Smooth muscle cell (in vitro differentiated cells): ENCODE data around the gene ANAPC5. TPM values are rescaled to one million over a fixed set of nuclear protein-coding genes. Genes with fewer than 3 reads are reported as not detected.
"Not testable (repeated sequence)": the region's sequence is repeated elsewhere in the genome, so short reads cannot be mapped to it uniquely, and the experiment has no call there.

Experiments
- DNase-seq: peaks from one replicate; lab custom pipeline; 2025; ENCODE audit not compliant: unreplicated experiment; lab: John Stamatoyannopoulos, UW
- H2AFZ ChIP-seq: fragments of 200-600 bp; sonication (generic); 2 replicates; pipeline ENCODE4 v1.6.0; 2016; ENCODE audit warnings: antibody characterized with exemption, low read depth, mild to moderate bottlenecking
- H3F3A ChIP-seq: fragments of 200-600 bp; sonication (generic); 2 replicates; pipeline ENCODE4 v1.6.0; 2017; ENCODE audit warnings: antibody characterized with exemption, low read depth
- H3K27ac ChIP-seq: fragments of 200-600 bp; sonication (generic); 2 replicates; pipeline ENCODE4 v1.5.1; 2016; ENCODE audit warnings: low read depth, mild to moderate bottlenecking
- H3K27me3 ChIP-seq: fragments of 200-600 bp; sonication (generic); 2 replicates; pipeline ENCODE4 v1.6.1; 2016; ENCODE audit warnings: low read depth, mild to moderate bottlenecking
- H3K36me3 ChIP-seq: fragments of 200-600 bp; sonication (generic); 2 replicates; pipeline ENCODE4 v1.5.1; 2016; ENCODE audit warnings: low read depth
- H3K4me1 ChIP-seq: fragments of 200-600 bp; sonication (generic); 2 replicates; pipeline ENCODE4 v1.5.1; 2016; ENCODE audit warnings: low read depth
- H3K4me2 ChIP-seq: fragments of 200-600 bp; sonication (generic); 2 replicates; pipeline ENCODE4 v1.6.0; 2016; ENCODE audit warnings: mild to moderate bottlenecking
- H3K4me3 ChIP-seq: fragments of 200-600 bp; sonication (generic); 2 replicates; pipeline ENCODE4 v1.5.1; 2016; ENCODE audit warnings: mild to moderate bottlenecking
- H3K79me2 ChIP-seq: fragments of 200-600 bp; sonication (generic); 2 replicates; pipeline ENCODE4 v1.6.0; 2016; ENCODE audit warnings: low read depth, mild to moderate bottlenecking
- H3K9ac ChIP-seq: fragments of 200-600 bp; sonication (generic); 2 replicates; pipeline ENCODE4 v1.6.0; 2016; ENCODE audit warnings: low read depth
- H3K9me3 ChIP-seq: fragments of 200-600 bp; sonication (generic); replicated peaks from 2 replicates; pipeline ENCODE4 v1.5.1; 2016; ENCODE audit warnings: low read depth
- H4K20me1 ChIP-seq: fragments of 200-600 bp; sonication (generic); 2 replicates; pipeline ENCODE4 v1.6.0; 2016; ENCODE audit warnings: low read depth
- WGBS: methylation state at CpG from one replicate; pipeline ENCODE4 v1.1.7; 2016; ENCODE audit warnings: low lambda C conversion rate; 5-methylcytosine and 5-hydroxymethylcytosine counted together
- polyA plus RNA-seq: library from polyadenylated mRNA; unstranded; fragments of >200 nt; fragmentation: Nextera tagmentation; extraction: Ambion mirVana; gene quantifications from 2 replicates; pipeline ENCODE4 v1.2.1, GENCODE V29; 2016
- total RNA-seq: library from RNA; depleted of rRNA; stranded (reverse); fragments of >200 nt; gene quantifications from 2 replicates; pipeline ENCODE4 v1.2.3, GENCODE V29; 2014
- TF ChIP-seq, protein P1 (sequence below): fragments of 200-600 bp; sonication (generic); IDR thresholded peaks from 2 replicates; pipeline ENCODE4 v1.5.1; 2017; ENCODE audit warnings: borderline replicate concordance, mild to moderate bottlenecking, antibody characterized with exemption; ENCODE audit not compliant: insufficient read depth, poor library complexity, severe bottlenecking

Gene ANAPC5
- total and polyA plus RNA-seq, 2 experiments from 2014 or later, result 109 to 121 TPM

- Histone ChIP-seq H3K27ac (no peak overlapping the region), H2AFZ (no peak overlapping the region), H3K4me3 (no peak overlapping the region), H3K79me2 (no peaks in the 10 kb centered on the region), H3K4me1 (no peaks in the 10 kb centered on the region), H3K9ac (no peak overlapping the region), H4K20me1 (no peaks in the 10 kb centered on the region), H3K27me3 (no peaks in the 10 kb centered on the region), H3F3A (no peaks in the 10 kb centered on the region), H3K9me3 (no peaks in the 10 kb centered on the region), H3K36me3 (peaks cover 8% of the 10 kb centered on the region), H3K4me2 (no peak overlapping the region)
- WGBS, result 82% methylated on average over 4 of the region's 4 CpGs
- TF ChIP-seq, protein P1, sequence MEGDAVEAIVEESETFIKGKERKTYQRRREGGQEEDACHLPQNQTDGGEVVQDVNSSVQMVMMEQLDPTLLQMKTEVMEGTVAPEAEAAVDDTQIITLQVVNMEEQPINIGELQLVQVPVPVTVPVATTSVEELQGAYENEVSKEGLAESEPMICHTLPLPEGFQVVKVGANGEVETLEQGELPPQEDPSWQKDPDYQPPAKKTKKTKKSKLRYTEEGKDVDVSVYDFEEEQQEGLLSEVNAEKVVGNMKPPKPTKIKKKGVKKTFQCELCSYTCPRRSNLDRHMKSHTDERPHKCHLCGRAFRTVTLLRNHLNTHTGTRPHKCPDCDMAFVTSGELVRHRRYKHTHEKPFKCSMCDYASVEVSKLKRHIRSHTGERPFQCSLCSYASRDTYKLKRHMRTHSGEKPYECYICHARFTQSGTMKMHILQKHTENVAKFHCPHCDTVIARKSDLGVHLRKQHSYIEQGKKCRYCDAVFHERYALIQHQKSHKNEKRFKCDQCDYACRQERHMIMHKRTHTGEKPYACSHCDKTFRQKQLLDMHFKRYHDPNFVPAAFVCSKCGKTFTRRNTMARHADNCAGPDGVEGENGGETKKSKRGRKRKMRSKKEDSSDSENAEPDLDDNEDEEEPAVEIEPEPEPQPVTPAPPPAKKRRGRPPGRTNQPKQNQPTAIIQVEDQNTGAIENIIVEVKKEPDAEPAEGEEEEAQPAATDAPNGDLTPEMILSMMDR, result no peak
- no peak for DNase-seq
Observed at GRCh38 chr12:121304306-121304705, 47.9 kb downstream of the ANAPC5 start.

- no peaks in the 10 kb centered on the region for H4K20me1 ChIP-seq
- no peaks in the 10 kb centered on the region for H3K36me3 ChIP-seq
- H3K4me1 ChIP-seq, result peaks cover 10% of the 10 kb centered on the region
- H2AFZ ChIP-seq, result no peak overlapping the region
- H3K4me2 ChIP-seq, result no peak overlapping the region
- no peaks in the 10 kb centered on the region for H3K79me2 ChIP-seq
- H3K9me3 ChIP-seq, result no peaks in the 10 kb centered on the region
- 92% methylated on average over 4 of the region's 4 CpGs for WGBS
- no peaks in the 10 kb centered on the region for H3F3A ChIP-seq
- TF ChIP-seq, protein P1, result no peak
- H3K27ac ChIP-seq, result no peak overlapping the region
- no peak overlapping the region for H3K9ac ChIP-seq
- DNase-seq, result no peak
- H3K27me3 ChIP-seq, result no peaks in the 10 kb centered on the region
- H3K4me3 ChIP-seq, result no peak overlapping the region
Observed at GRCh38 chr12:121301876-121302275, 50.3 kb downstream of the ANAPC5 start.

GRCh38 chr12:121300083-121300819 is 52.0 kb downstream of the ANAPC5 start:
- Histone ChIP-seq H3K36me3 (no peaks in the 10 kb centered on the region), H3K79me2 (peaks cover 10% of the 10 kb centered on the region), H3K4me3 (no peak overlapping the region), H3K27me3 (no peaks in the 10 kb centered on the region), H3K4me1 (peaks cover 16% of the 10 kb centered on the region), H3K9me3 (no peaks in the 10 kb centered on the region), H4K20me1 (peaks cover 5% of the 10 kb centered on the region), H3F3A (no peaks in the 10 kb centered on the region), H2AFZ (no peak overlapping the region), H3K9ac (no peak overlapping the region), H3K4me2 (no peak overlapping the region), H3K27ac (no peak overlapping the region)
- WGBS, result 93% methylated on average over 4 of the region's 4 CpGs
- TF ChIP-seq, protein P1, result no peak
- DNase-seq, result no peak

DNA sequence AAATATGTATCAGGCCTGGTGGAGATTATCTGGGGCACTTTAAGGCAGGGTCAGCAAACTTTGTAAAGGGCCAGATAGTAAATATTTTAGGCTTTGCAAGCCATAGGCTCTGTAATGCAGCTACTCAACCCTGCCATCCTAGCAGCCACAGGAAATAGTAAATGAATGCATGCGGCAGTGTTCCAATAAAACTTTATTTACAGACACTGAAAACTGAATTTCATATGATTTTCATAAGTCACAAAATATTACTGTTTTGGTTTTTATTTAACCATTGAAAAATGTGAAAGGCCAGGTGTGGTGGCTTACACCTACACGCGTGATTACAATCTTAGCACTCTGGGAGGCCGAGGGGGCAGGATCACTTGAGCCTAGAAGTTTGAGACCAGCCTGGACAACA is 52.5 kb downstream of the ANAPC5 start:
- Histone ChIP-seq H3K4me3 (no peak overlapping the region), H3K4me1 (peaks cover 19% of the 10 kb centered on the region), H3K4me2 (no peak overlapping the region), H2AFZ (no peak overlapping the region), H3K9me3 (no peaks in the 10 kb centered on the region), H3K36me3 (no peaks in the 10 kb centered on the region), H3K27me3 (no peaks in the 10 kb centered on the region), H3K79me2 (peaks cover 16% of the 10 kb centered on the region), H3F3A (no peaks in the 10 kb centered on the region), H3K9ac (no peak overlapping the region), H4K20me1 (peaks cover 11% of the 10 kb centered on the region), H3K27ac (no peak overlapping the region)
- 94% methylated on average over 4 of the region's 4 CpGs for WGBS
- DNase-seq, result no peak
- TF ChIP-seq, protein P1, result no peak

DNA sequence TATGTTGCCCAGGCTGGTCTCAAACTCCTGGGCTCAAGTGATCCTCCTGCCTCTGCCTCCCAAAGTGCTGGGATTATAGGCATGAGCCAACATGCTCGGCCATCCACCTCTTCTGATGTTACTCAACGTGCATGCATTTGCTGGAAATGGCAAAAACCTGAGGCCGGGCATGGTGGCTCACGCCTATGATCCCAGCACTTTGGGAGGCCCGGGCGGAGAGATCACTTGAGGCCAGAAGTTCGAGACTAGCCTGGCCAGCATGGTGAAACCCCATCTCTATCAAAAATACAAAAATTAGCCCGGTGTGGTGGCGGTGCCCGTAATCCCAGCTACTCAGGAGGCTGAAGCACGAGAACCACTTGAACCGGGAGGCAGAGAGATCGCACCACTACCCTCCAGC is 53.8 kb downstream of the ANAPC5 start:
- DNase-seq, H3K4me2 ChIP-seq, H3F3A ChIP-seq, H3K36me3 ChIP-seq, H3K27ac ChIP-seq, H3K27me3 ChIP-seq, H3K4me3 ChIP-seq, H3K9me3 ChIP-seq, H3K9ac ChIP-seq, H2AFZ ChIP-seq: not testable (repeated sequence)
- peaks cover 21% of the 10 kb centered on the region for H3K79me2 ChIP-seq
- 92% methylated on average over 13 of the region's 13 CpGs for WGBS
- peaks cover 19% of the 10 kb centered on the region for H3K4me1 ChIP-seq
- H4K20me1 ChIP-seq, result peaks cover 19% of the 10 kb centered on the region
